Bronchial epithelial cell (primary cell): ENCODE results near the gene VPS16. TPM values are rescaled to one million over a fixed set of nuclear protein-coding genes. Genes with fewer than 3 reads are reported as not detected.

Source experiments
- DNase-seq: peaks from one replicate; pipeline ENCODE4 v3.0.0-alpha.2; 2010; ENCODE audit warnings: low read depth
- FAIRE-seq: peaks from 2 replicates; lab custom pipeline; 2011; peaks lifted over from hg19 to GRCh38; lab: Jason Lieb, UNC
- H3K27me3 ChIP-seq: 2 replicates; pipeline ENCODE4 v1.5.1; 2011; ENCODE audit warnings: low read length; ENCODE audit not compliant: control insufficient read depth, insufficient read depth
- H3K36me3 ChIP-seq: 2 replicates; pipeline ENCODE4 v1.5.1; 2011; ENCODE audit warnings: low read length; ENCODE audit not compliant: control insufficient read depth, insufficient read depth
- H3K4me3 ChIP-seq: 2 replicates; pipeline ENCODE4 v1.5.1; 2011; ENCODE audit warnings: mild to moderate bottlenecking, low read depth, low read length, control low read depth
- CTCF ChIP-seq: IDR thresholded peaks from 2 replicates; pipeline ENCODE4 v1.5.1; 2011; ENCODE audit warnings: mild to moderate bottlenecking, moderate library complexity, low read length, control low read depth, inconsistent platforms; ENCODE audit not compliant: insufficient read depth, severe bottlenecking
- total RNA-seq: library from RNA; depleted of rRNA; stranded (reverse); fragments of >200 nt; gene quantifications from 2 replicates; pipeline ENCODE4 v1.2.1, GENCODE V29; 2014

Gene VPS16
- total RNA-seq, 1 donor from 2014 or later: 33.4 TPM

GRCh38 chr20:2865101-2865500, 24.6 kb downstream of the VPS16 start:
- H3K4me3 ChIP-seq: no peak overlapping the region
- FAIRE-seq: no peak
- no peak for TF ChIP-seq CTCF
- no peaks in the 10 kb centered on the region for H3K27me3 ChIP-seq
- DNase-seq: no peak
- H3K36me3 ChIP-seq: peaks cover 19% of the 10 kb centered on the region

- TF ChIP-seq CTCF: no peak
- Histone ChIP-seq H3K36me3 (peaks cover 18% of the 10 kb centered on the region), H3K4me3 (no peak overlapping the region), H3K27me3 (no peaks in the 10 kb centered on the region)
- FAIRE-seq: peak; percentile 52
- DNase-seq: no peak
Observed at GRCh38 chr20:2865630-2866029, 25.1 kb downstream of the VPS16 start.

GRCh38 chr20:2866236-2866635, 25.7 kb downstream of the VPS16 start:
- FAIRE-seq (no peak), DNase-seq (no peak)
- TF ChIP-seq CTCF: no peak
- H3K4me3 ChIP-seq: no peak overlapping the region
- no peaks in the 10 kb centered on the region for H3K27me3 ChIP-seq
- peaks cover 17% of the 10 kb centered on the region for H3K36me3 ChIP-seq

- no peak for TF ChIP-seq CTCF
- H3K4me3 ChIP-seq: no peak overlapping the region
- FAIRE-seq (no peak), DNase-seq (no peak)
- H3K36me3 ChIP-seq: peaks cover 15% of the 10 kb centered on the region
- H3K27me3 ChIP-seq: no peaks in the 10 kb centered on the region
Observed at GRCh38 chr20:2867081-2867864, 26.7 kb downstream of the VPS16 start.

- no peak for DNase-seq
- Histone ChIP-seq H3K4me3 (no peak overlapping the region), H3K27me3 (no peaks in the 10 kb centered on the region), H3K36me3 (peaks cover 8% of the 10 kb centered on the region)
- FAIRE-seq: no peak
- TF ChIP-seq CTCF: no peak
Observed at GRCh38 chr20:2869381-2869780, 28.8 kb downstream of the VPS16 start.

- DNase-seq (no peak), FAIRE-seq (no peak)
- Histone ChIP-seq H3K27me3 (no peaks in the 10 kb centered on the region), H3K4me3 (no peak overlapping the region), H3K36me3 (peaks cover 1% of the 10 kb centered on the region)
- no peak for TF ChIP-seq CTCF
Observed at GRCh38 chr20:2871111-2871465, 30.5 kb downstream of the VPS16 start.
